Lung (tissue), 12 donors: ENCODE results near the gene NEDD9. TPM values are rescaled to one million over a fixed set of nuclear protein-coding genes. Genes with fewer than 3 reads are reported as not detected.

Source experiments
- ATAC-seq: fragments of 200-7000 bp; cut with Tn5 transposase; one replicate; pipeline ENCODE4 v1.9.1; 2020; ENCODE audit warnings: moderate number of reproducible peaks; ENCODE audit not compliant: insufficient read depth, low FRiP score
- DNase-seq, 3 donors: peaks; one replicate each; pipeline ENCODE4 v3.0.0-alpha.2; 2013 to 2017
- H3K27ac ChIP-seq, 2 donors: one replicate each; pipeline ENCODE4 v1.5.1; 2013; ENCODE audit warnings: mild to moderate bottlenecking in 2 of 2, moderate library complexity in 2 of 2, control low read depth in 1 of 2, inconsistent platforms in 1 of 2, low read depth in 1 of 2, low read length in 1 of 2
- H3K27me3 ChIP-seq, 3 donors: one replicate each; pipeline ENCODE4 v1.5.1; 2013; ENCODE audit warnings: low read length in 2 of 3; ENCODE audit not compliant: control insufficient read depth in 3 of 3, insufficient read depth in 3 of 3
- H3K36me3 ChIP-seq, 4 donors: one replicate each; pipeline ENCODE4 v1.5.1; 2013; ENCODE audit warnings: low read length in 4 of 4, mild to moderate bottlenecking in 1 of 4, moderate library complexity in 1 of 4; ENCODE audit not compliant: control insufficient read depth in 4 of 4, insufficient read depth in 4 of 4
- H3K4me1 ChIP-seq, 5 donors: one replicate each; pipeline ENCODE4 v1.5.1; 2013; ENCODE audit warnings: low read length in 5 of 5, mild to moderate bottlenecking in 2 of 5, moderate library complexity in 1 of 5; ENCODE audit not compliant: control insufficient read depth in 5 of 5, insufficient read depth in 5 of 5
- H3K4me3 ChIP-seq: one replicate; pipeline ENCODE4 v1.5.1; 2013; ENCODE audit warnings: mild to moderate bottlenecking, control low read depth, moderate library complexity
- H3K9ac ChIP-seq, 2 donors: one replicate each; pipeline ENCODE4 v1.5.1; 2013; ENCODE audit warnings: low read length in 2 of 2, control low read depth in 1 of 2; ENCODE audit not compliant: insufficient read depth in 1 of 2
- H3K9me3 ChIP-seq, 4 donors: one replicate each; pipeline ENCODE4 v1.5.1; 2013; ENCODE audit warnings: low read length in 3 of 4, mild to moderate bottlenecking in 1 of 4, moderate library complexity in 1 of 4; ENCODE audit not compliant: control insufficient read depth in 4 of 4, insufficient read depth in 3 of 4
- CTCF ChIP-seq: IDR thresholded peaks from 2 replicates; pipeline ENCODE4 v1.5.1; 2012; ENCODE audit warnings: mild to moderate bottlenecking; ENCODE audit errors: control extremely low read depth, extremely low read depth
- WGBS, 2 donors: extraction: QIAGEN DNeasy Blood & Tissue Kit; methylation state at CpG; one replicate each; pipeline ENCODE4 v1.1.7; 2013; 5-methylcytosine and 5-hydroxymethylcytosine counted together
- polyA plus RNA-seq, 2 donors: library from polyadenylated mRNA; stranded (reverse); fragments of 200-250 nt; gene quantifications; one replicate each; pipeline ENCODE4 v1.2.1, GENCODE V29; 2013
- total RNA-seq, 2 donors: library from RNA; depleted of rRNA in 1 of 2; stranded (reverse); fragments of >200 nt in 1 of 2; gene quantifications; one replicate each; pipeline ENCODE4 v1.2.1, GENCODE V29; 2014 to 2021
- donor health status: control.
- donor health status: control.
- donor health status: Bipolar disorder and iron deficiency.
- donor health status: healthy.
- donor health status: DM: yes; HTN: yes; CAD: no.

Gene NEDD9
- total and polyA plus RNA-seq, 4 donors: 28.2 to 158 (median 125) TPM

GRCh38 chr6:11183761-11184362 is 48.6 kb downstream of the NEDD9 start:
- peaks cover 0 to 2% (median 0%) of the 10 kb centered on the region in 4 donors for H3K9me3 ChIP-seq
- 96% methylated on average over 3 of the region's 3 CpGs for WGBS, 2 donors
- no peak for ATAC-seq
- peaks cover 7 to 35% (median 24%) of the 10 kb centered on the region in 4 donors for H3K36me3 ChIP-seq
- no peak for DNase-seq
- no peak overlapping the region for H3K4me3 ChIP-seq
- no peak overlapping the region for H3K27ac ChIP-seq
- no peak for TF ChIP-seq CTCF
- H3K4me1 ChIP-seq: no peaks in the 10 kb centered on the region
- no peaks in the 10 kb centered on the region for H3K27me3 ChIP-seq
- H3K9ac ChIP-seq: no peak overlapping the region

GRCh38 chr6:11181478-11182136 is 50.9 kb downstream of the NEDD9 start:
- no peak for DNase-seq
- no peak for TF ChIP-seq CTCF
- Histone ChIP-seq H3K9me3 (peaks cover 0 to 2% (median 0%) of the 10 kb centered on the region in 4 donors), H3K9ac (no peak overlapping the region), H3K4me1 (no peaks in the 10 kb centered on the region), H3K4me3 (no peak overlapping the region), H3K36me3 (peaks cover 3 to 17% (median 14%) of the 10 kb centered on the region in 4 donors), H3K27ac (no peak overlapping the region), H3K27me3 (no peaks in the 10 kb centered on the region)
- ATAC-seq: no peak
- WGBS, 2 donors: 99 to 100% methylated on average over 3 of the region's 3 CpGs

GRCh38 chr6:11179419-11180202 is 52.9 kb downstream of the NEDD9 start:
- Histone ChIP-seq H3K9ac (no peak overlapping the region), H3K27me3 (no peaks in the 10 kb centered on the region), H3K4me3 (no peak overlapping the region), H3K36me3 (peaks cover 0 to 10% (median 6%) of the 10 kb centered on the region in 4 donors), H3K27ac (no peak overlapping the region), H3K4me1 (no peaks in the 10 kb centered on the region), H3K9me3 (no peaks in the 10 kb centered on the region)
- ATAC-seq: no peak
- no peak for TF ChIP-seq CTCF
- DNase-seq: no peak
- 64 to 75% methylated on average over 8 of the region's 8 CpGs for WGBS, 2 donors
